ENCODE measurements around the gene SLC25A39.

DNA sequence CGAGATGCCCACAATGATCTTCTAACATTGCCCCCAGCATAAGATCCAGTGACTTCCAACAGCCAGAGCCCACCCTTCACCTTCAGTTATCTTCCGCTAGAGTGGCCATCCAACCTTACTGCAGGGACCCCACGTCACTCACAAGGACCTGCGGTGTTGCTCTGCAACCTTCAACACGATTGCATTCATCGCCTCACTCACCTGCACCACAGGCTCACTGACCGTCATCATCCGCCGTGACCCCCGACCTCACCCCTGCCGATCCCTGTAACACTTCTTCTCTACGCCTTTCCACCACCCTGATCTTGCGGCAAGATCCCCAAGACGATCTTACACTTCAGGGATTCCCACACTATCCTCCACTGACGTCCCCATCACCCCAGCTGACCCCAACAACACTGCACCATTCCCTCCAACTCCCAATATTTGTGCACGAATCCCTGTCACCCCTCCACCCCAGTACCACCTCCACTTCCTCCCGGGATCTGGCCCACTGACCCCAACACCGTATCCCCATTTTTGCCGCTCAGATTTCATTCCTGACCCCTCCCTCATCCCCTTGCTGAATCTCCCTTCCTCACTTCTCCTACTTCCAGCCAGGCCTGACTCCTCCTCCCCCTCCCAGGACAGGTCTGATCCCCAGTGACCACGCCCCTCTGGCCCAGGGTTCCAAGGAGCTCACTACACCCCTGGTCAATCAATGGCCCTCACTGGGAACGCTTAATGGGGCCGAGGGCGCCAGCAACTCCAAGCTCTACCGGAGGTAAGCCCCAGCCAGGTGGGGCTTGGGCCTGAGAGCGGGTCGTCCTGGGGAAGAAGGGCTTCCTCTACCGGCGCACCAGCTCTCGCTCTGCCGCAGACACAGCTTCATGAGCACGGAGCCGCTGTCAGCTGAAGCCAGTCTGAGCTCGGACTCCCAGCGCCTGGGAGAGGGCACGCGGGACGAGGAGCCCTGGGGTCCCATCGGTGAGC lies 8.6 kb downstream of the SLC25A39 start:
- TF ChIP-seq TRIM24 (CRISPR knock-in tag; IDR thresholded peaks at IDR 0.05) (no peak), EP300 (IDR thresholded peaks at IDR 0.05; ENCODE audit: low read depth in 2 of 2, low read length in 2 of 2) (no peak), EP300 (CRISPR knock-in tag; IDR thresholded peaks at IDR 0.05; ENCODE audit: borderline replicate concordance) (no peak)
